ENCODE measurements around the gene FOXP1. TPM values are rescaled to one million over a fixed set of nuclear protein-coding genes. Genes with fewer than 3 reads are reported as not detected.
A peak's percentile ranks its signal among the peaks of the same experiment; 100 is the strongest.

The FOXP1 gene
- polyA plus RNA-seq, 1 donor (not counting 4 experiments of a cell fraction or from before 2014, with no cell fraction given): 14.6 TPM

- FAIRE-seq: no peak
- no peak overlapping the region for H3K4me2 ChIP-seq (ENCODE audit: control insufficient read depth, extremely low read depth, insufficient read depth, low read depth, low read length)
- no peak overlapping the region for H3K9ac ChIP-seq (ENCODE audit: control insufficient read depth, extremely low read depth, insufficient read depth, low read length)
- DNase-seq (ENCODE audit: low read depth, low spot score): no peak
- dilution Hi-C loops (cut with MboI; ENCODE audit: extremely low pct_ligation_motif_present, low sequenced_read_pairs): no loop called here
- no peaks in the 10 kb centered on the region for H3K4me1 ChIP-seq (ENCODE audit: control insufficient read depth, extremely low read depth, insufficient read depth, low read length)
- no peak overlapping the region for H3K27ac ChIP-seq (ENCODE audit: control insufficient read depth, insufficient read depth, low read length)
- no peaks in the 10 kb centered on the region for H3K27me3 ChIP-seq (ENCODE audit: control insufficient read depth, extremely low read depth, insufficient read depth, low read length)
- H3K9me1 ChIP-seq (ENCODE audit: control insufficient read depth, extremely low read depth, insufficient read depth, low read length): no peaks in the 10 kb centered on the region
- H4K20me1 ChIP-seq (ENCODE audit: control insufficient read depth, extremely low read depth, insufficient read depth, low read length): no peaks in the 10 kb centered on the region
- no peak overlapping the region for H3K4me3 ChIP-seq (ENCODE audit: control insufficient read depth in 2 of 3, extremely low read depth in 1 of 3, insufficient read depth in 2 of 3, low read depth in 1 of 3, low read length in 3 of 3)
- H3K9me3 ChIP-seq (ENCODE audit: control insufficient read depth, low read depth, low read length): no peaks in the 10 kb centered on the region
- H2AFZ ChIP-seq (ENCODE audit: control insufficient read depth, low read length): no peak overlapping the region
- no peaks in the 10 kb centered on the region for H3K36me3 ChIP-seq (ENCODE audit: control insufficient read depth in 2 of 2, extremely low read depth in 1 of 2, insufficient read depth in 2 of 2, low read length in 2 of 2)
- no peaks in the 10 kb centered on the region for H3K79me2 ChIP-seq (ENCODE audit: control insufficient read depth, insufficient read depth, low read length)
- no peak for TF ChIP-seq CTCF (optimal IDR thresholded peaks at IDR 0.05 in 1 of 3, IDR thresholded peaks at IDR 0.05 in 1 of 3, conservative IDR thresholded peaks at IDR 0.05 in 1 of 3; ENCODE audit: extremely low read depth in 1 of 3, insufficient read depth in 2 of 3, low read length in 3 of 3)
- no peak for TF ChIP-seq EZH2 (IDR thresholded peaks at IDR 0.05; ENCODE audit: low read length)
These were observed 100.8 kb downstream of the FOXP1 start for GRCh38 chr3:71482771-71483170.

- Histone ChIP-seq H3K79me2 (ENCODE audit: control insufficient read depth, insufficient read depth, low read length) (no peaks in the 10 kb centered on the region), H3K9ac (ENCODE audit: control insufficient read depth, extremely low read depth, insufficient read depth, low read length) (no peak overlapping the region), H3K27ac (ENCODE audit: control insufficient read depth, insufficient read depth, low read length) (no peak overlapping the region), H3K27me3 (ENCODE audit: control insufficient read depth, extremely low read depth, insufficient read depth, low read length) (no peaks in the 10 kb centered on the region), H3K4me3 (ENCODE audit: control insufficient read depth in 2 of 3, extremely low read depth in 1 of 3, insufficient read depth in 2 of 3, low read depth in 1 of 3, low read length in 3 of 3) (no peak overlapping the region), H2AFZ (ENCODE audit: control insufficient read depth, low read length) (no peak overlapping the region), H4K20me1 (ENCODE audit: control insufficient read depth, extremely low read depth, insufficient read depth, low read length) (no peaks in the 10 kb centered on the region), H3K9me1 (ENCODE audit: control insufficient read depth, extremely low read depth, insufficient read depth, low read length) (no peaks in the 10 kb centered on the region), H3K4me1 (ENCODE audit: control insufficient read depth, extremely low read depth, insufficient read depth, low read length) (no peaks in the 10 kb centered on the region), H3K9me3 (ENCODE audit: control insufficient read depth, low read depth, low read length) (no peaks in the 10 kb centered on the region), H3K36me3 (ENCODE audit: control insufficient read depth in 2 of 2, extremely low read depth in 1 of 2, insufficient read depth in 2 of 2, low read length in 2 of 2) (no peaks in the 10 kb centered on the region), H3K4me2 (ENCODE audit: control insufficient read depth, extremely low read depth, insufficient read depth, low read depth, low read length) (no peak overlapping the region)
- dilution Hi-C loops (cut with MboI; ENCODE audit: extremely low pct_ligation_motif_present, low sequenced_read_pairs): no loop called here
- FAIRE-seq: no peak
- TF ChIP-seq EZH2 (IDR thresholded peaks at IDR 0.05; ENCODE audit: low read length) (no peak), CTCF (optimal IDR thresholded peaks at IDR 0.05 in 1 of 3, IDR thresholded peaks at IDR 0.05 in 1 of 3, conservative IDR thresholded peaks at IDR 0.05 in 1 of 3; ENCODE audit: extremely low read depth in 1 of 3, insufficient read depth in 2 of 3, low read length in 3 of 3) (no peak)
- DNase-seq (ENCODE audit: low read depth, low spot score): peak; percentile 65
These were observed 105.0 kb downstream of the FOXP1 start for GRCh38 chr3:71478568-71478967.

Measured in keratinocyte (primary cell).